ENCODE data around the gene PER1. TPM values are rescaled to one million over a fixed set of nuclear protein-coding genes. Genes with fewer than 3 reads are reported as not detected.

The PER1 gene
- total and polyA plus RNA-seq, 2 of the 13 experiments (the other 11 are each of a cell fraction or from before 2014, with no cell fraction given) = 2.6 to 3.6 TPM

DNA sequence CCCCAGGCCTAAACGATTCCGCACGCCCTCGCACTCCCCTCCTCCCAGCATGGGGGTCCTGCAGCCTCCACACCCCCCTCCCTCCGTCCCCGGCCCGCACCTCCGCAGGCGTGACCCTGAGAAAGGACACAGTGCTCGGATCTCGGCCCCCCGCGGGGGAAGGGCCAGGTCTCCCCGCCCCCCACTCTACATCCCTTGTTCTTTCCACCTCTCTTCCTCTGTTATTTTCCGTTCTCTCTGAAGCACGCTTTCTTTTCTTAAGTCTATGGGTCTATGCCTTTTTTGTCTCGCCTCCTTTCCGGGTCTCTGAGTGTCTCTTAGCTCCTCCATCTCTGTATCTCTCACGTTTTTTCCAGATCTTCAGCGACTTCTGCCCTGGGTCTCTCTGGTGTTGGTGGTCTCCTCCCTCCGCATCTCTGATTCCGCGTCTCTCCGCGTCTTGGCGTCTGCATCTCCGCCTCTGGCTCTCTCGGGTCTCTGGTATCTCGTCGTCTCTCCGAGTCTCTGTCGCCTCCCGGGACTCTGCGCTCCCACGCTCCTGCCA is 26.2 kb downstream of the PER1 start:
- Histone ChIP-seq H3K79me2 (ENCODE audit: insufficient read depth, low read length) (no peaks in the 10 kb centered on the region), H3K4me3 (replicated peaks in 1 of 3; ENCODE audit: insufficient read depth in 1 of 3, low read depth in 2 of 3, low read length in 3 of 3) (peak overlapping the region; percentile 58 to 95 (median 68)), H4K20me1 (ENCODE audit: insufficient read depth, low read length) (peaks cover 3% of the 10 kb centered on the region; the same call in 1 of the 2 replicates), H2AFZ (ENCODE audit: low read length) (peak overlapping the region; percentile 71), H3K9me3 (ENCODE audit: low read length) (no peaks in the 10 kb centered on the region), H3K4me2 (ENCODE audit: low read depth, low read length) (peak overlapping the region; percentile 100), H3K27ac (ENCODE audit: extremely low read length, insufficient read depth, low read length) (no peak overlapping the region), H3K4me1 (ENCODE audit: insufficient read depth, low read length) (peaks cover 46% of the 10 kb centered on the region), H3K27me3 (ENCODE audit: control insufficient read depth in 1 of 2, insufficient read depth in 2 of 2, low read length in 2 of 2) (peaks cover 5 to 43% of the 10 kb centered on the region in 2 experiments), H3K36me3 (replicated peaks in 1 of 2; ENCODE audit: control insufficient read depth in 1 of 2, insufficient read depth in 2 of 2, low read length in 2 of 2) (no peaks in the 10 kb centered on the region), H3K9ac (ENCODE audit: insufficient read depth, low read depth, low read length) (peak overlapping the region; percentile 26; the same call in 1 of the 2 replicates)
- ChIA-PET CTCF (ENCODE audit: low intra/inter-chr PET ratio, low total read pairs) (no interaction called here), POLR2A (interaction anchor here (1.0 to 1.9 kb wide), 4 partner anchors 8 to 284 kb away, joined by 4 to 11 read pairs (median 4); partner anchors contain the start of gene ALOXE3)
- WGBS (ENCODE audit: low lambda C conversion rate) = under 1% methylated on average over 35 of the region's 35 CpGs
- in situ Hi-C loops (cut with HindIII; ENCODE audit: extremely low pct_ligation_motif_present, low pct_unique_long_range_greater_than_20kb) = loop anchor here (10.0 kb wide), 1 partner anchor 59 kb away; no protein-coding TSS in a partner anchor
- no peak for FAIRE-seq
- no peak for DNase-seq (ENCODE audit: low spot score)
- intact Hi-C loops (cut with micrococcal nuclease; ENCODE audit: unreplicated experiment) = loop anchor here (2.0 kb wide), 1 partner anchor 13 kb away; no protein-coding TSS in a partner anchor
- no TSS peak for BruUV-seq (replicated peaks)
- ATAC-seq = no peak
- no peak for TF ChIP-seq ZNF44 (CRISPR knock-in tag; IDR thresholded peaks at IDR 0.05)
- TF ChIP-seq ZNF10 (CRISPR knock-in tag; IDR thresholded peaks at IDR 0.05; ENCODE audit: borderline replicate concordance, low read depth) = no peak
- TF ChIP-seq, protein P1, sequence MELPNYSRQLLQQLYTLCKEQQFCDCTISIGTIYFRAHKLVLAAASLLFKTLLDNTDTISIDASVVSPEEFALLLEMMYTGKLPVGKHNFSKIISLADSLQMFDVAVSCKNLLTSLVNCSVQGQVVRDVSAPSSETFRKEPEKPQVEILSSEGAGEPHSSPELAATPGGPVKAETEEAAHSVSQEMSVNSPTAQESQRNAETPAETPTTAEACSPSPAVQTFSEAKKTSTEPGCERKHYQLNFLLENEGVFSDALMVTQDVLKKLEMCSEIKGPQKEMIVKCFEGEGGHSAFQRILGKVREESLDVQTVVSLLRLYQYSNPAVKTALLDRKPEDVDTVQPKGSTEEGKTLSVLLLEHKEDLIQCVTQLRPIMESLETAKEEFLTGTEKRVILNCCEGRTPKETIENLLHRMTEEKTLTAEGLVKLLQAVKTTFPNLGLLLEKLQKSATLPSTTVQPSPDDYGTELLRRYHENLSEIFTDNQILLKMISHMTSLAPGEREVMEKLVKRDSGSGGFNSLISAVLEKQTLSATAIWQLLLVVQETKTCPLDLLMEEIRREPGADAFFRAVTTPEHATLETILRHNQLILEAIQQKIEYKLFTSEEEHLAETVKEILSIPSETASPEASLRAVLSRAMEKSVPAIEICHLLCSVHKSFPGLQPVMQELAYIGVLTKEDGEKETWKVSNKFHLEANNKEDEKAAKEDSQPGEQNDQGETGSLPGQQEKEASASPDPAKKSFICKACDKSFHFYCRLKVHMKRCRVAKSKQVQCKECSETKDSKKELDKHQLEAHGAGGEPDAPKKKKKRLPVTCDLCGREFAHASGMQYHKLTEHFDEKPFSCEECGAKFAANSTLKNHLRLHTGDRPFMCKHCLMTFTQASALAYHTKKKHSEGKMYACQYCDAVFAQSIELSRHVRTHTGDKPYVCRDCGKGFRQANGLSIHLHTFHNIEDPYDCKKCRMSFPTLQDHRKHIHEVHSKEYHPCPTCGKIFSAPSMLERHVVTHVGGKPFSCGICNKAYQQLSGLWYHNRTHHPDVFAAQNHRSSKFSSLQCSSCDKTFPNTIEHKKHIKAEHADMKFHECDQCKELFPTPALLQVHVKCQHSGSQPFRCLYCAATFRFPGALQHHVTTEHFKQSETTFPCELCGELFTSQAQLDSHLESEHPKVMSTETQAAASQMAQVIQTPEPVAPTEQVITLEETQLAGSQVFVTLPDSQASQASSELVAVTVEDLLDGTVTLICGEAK (IDR thresholded peaks at IDR 0.05) = no peak
- TF ChIP-seq, protein P1 (CRISPR knock-in tag; IDR thresholded peaks at IDR 0.05) = no peak
- no peak for TF ChIP-seq PHB2 (IDR thresholded peaks at IDR 0.05; ENCODE audit: partially characterized antibody)
- no peak for TF ChIP-seq ZBTB38 (CRISPR knock-in tag; IDR thresholded peaks at IDR 0.05)
- no peak for TF ChIP-seq MED13 (CRISPR knock-in tag; IDR thresholded peaks at IDR 0.05)
- TF ChIP-seq BCLAF1 (IDR thresholded peaks at IDR 0.05) = no peak
- no peak for TF ChIP-seq RFXAP (CRISPR knock-in tag; IDR thresholded peaks at IDR 0.05; ENCODE audit: borderline replicate concordance)
- TF ChIP-seq, protein P2, sequence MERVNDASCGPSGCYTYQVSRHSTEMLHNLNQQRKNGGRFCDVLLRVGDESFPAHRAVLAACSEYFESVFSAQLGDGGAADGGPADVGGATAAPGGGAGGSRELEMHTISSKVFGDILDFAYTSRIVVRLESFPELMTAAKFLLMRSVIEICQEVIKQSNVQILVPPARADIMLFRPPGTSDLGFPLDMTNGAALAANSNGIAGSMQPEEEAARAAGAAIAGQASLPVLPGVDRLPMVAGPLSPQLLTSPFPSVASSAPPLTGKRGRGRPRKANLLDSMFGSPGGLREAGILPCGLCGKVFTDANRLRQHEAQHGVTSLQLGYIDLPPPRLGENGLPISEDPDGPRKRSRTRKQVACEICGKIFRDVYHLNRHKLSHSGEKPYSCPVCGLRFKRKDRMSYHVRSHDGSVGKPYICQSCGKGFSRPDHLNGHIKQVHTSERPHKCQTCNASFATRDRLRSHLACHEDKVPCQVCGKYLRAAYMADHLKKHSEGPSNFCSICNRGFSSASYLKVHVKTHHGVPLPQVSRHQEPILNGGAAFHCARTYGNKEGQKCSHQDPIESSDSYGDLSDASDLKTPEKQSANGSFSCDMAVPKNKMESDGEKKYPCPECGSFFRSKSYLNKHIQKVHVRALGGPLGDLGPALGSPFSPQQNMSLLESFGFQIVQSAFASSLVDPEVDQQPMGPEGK (CRISPR knock-in tag; IDR thresholded peaks at IDR 0.05) = peak; percentile 33; the same call in 1 of the 2 replicates

Measured in HepG2 (cell line).